Loucy (cell line): ENCODE results near the gene BDP1.
"Not testable (repeated sequence)": the region's sequence is repeated elsewhere in the genome, so short reads cannot be mapped to it uniquely, and the experiment has no call there.

Source experiments
- H2AFZ ChIP-seq: fragments of 200-600 bp; sonication (generic); 2 replicates; pipeline ENCODE4 v1.6.0; 2016; ENCODE audit warnings: antibody characterized with exemption, mild to moderate bottlenecking, low read length, moderate library complexity
- H3F3A ChIP-seq: fragments of 200-600 bp; 2 replicates; pipeline ENCODE4 v1.6.0; 2016; ENCODE audit warnings: antibody characterized with exemption, low read depth, mild to moderate bottlenecking
- H3K27me3 ChIP-seq: fragments of 200-600 bp; sonication (generic); 2 replicates; pipeline ENCODE4 v1.6.1; 2014; ENCODE audit warnings: low read length, mild to moderate bottlenecking; ENCODE audit not compliant: insufficient read depth, poor library complexity, severe bottlenecking
- H3K36me3 ChIP-seq: fragments of 200-600 bp; sonication (generic); 2 replicates; pipeline ENCODE4 v1.6.1; 2016; ENCODE audit warnings: low read length; ENCODE audit not compliant: insufficient read depth
- H3K4me1 ChIP-seq: fragments of 200-600 bp; sonication (generic); 2 replicates; pipeline ENCODE4 v1.5.1; 2014; ENCODE audit warnings: low read length, mild to moderate bottlenecking; ENCODE audit not compliant: insufficient read depth, poor library complexity, severe bottlenecking
- H3K4me2 ChIP-seq: fragments of 200-600 bp; sonication (generic); 2 replicates; pipeline ENCODE4 v1.6.0; 2014; ENCODE audit warnings: antibody characterized with exemption, low read length, low read depth, mild to moderate bottlenecking; ENCODE audit not compliant: poor library complexity, severe bottlenecking
- H3K4me3 ChIP-seq: fragments of 200-600 bp; sonication (generic); 2 replicates; pipeline ENCODE4 v1.5.1; 2014; ENCODE audit warnings: low read length, mild to moderate bottlenecking, mixed read lengths; ENCODE audit not compliant: poor library complexity, severe bottlenecking
- H3K79me2 ChIP-seq: fragments of 200-600 bp; sonication (generic); 2 replicates; pipeline ENCODE4 v1.6.1; 2014; ENCODE audit warnings: low read length; ENCODE audit not compliant: insufficient read depth
- H3K9ac ChIP-seq: fragments of 200-600 bp; sonication (generic); 2 replicates; pipeline ENCODE4 v1.6.0; 2014; ENCODE audit warnings: mild to moderate bottlenecking, low read depth, low read length, moderate library complexity; ENCODE audit not compliant: poor library complexity, severe bottlenecking
- H3K9me2 ChIP-seq: fragments of 200-600 bp; sonication (generic); replicated peaks from 2 replicates; pipeline ENCODE4 v1.6.1; 2016; ENCODE audit warnings: low read depth, low read length, mixed read lengths
- H3K9me3 ChIP-seq: fragments of 200-600 bp; sonication (generic); 2 replicates; pipeline ENCODE4 v1.6.1; 2014; ENCODE audit warnings: mild to moderate bottlenecking, antibody characterized with exemption, low read length, low read depth; ENCODE audit not compliant: insufficient read depth
- H4K20me1 ChIP-seq: fragments of 200-600 bp; sonication (generic); 2 replicates; pipeline ENCODE4 v1.6.0; 2014; ENCODE audit warnings: antibody characterized with exemption, low read length, mild to moderate bottlenecking; ENCODE audit not compliant: insufficient read depth, poor library complexity, severe bottlenecking
- EZH2phosphoT487 ChIP-seq: fragments of 200-600 bp; IDR thresholded peaks from 2 replicates; pipeline ENCODE4 v1.6.1; 2018; ENCODE audit warnings: antibody characterized with exemption, mild to moderate bottlenecking, moderate library complexity, borderline replicate concordance
- TF ChIP-seq, protein P1 (sequence below): fragments of 200-600 bp; sonication (generic); conservative IDR thresholded peaks from 2 replicates; pipeline ENCODE4 v1.5.1; 2014; ENCODE audit warnings: mild to moderate bottlenecking, antibody characterized with exemption, low read length

BDP1 gene

DNA sequence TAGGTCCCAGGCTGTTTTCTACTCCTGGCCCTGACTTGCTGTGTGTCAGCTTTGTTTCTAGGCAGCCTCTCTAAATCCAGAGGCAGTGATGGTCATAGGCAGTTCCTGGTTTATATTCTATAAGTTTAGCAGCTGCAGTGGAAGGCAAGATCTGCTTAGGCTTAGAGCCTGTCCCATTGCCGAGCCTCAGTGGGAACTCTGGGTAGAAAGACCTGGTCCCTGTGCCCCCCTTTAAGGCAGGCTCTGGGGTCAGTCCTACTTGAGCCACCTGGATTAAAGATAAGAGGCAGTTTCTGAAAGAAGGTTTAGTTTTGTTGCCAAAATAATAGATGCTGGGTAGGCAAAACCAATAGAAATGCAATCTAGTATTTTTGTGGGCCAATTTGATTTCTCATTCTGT is 145.3 kb downstream of the BDP1 start:
- Histone ChIP-seq H4K20me1 (no peaks in the 10 kb centered on the region), H3K27me3 (no peaks in the 10 kb centered on the region), H3K36me3 (peaks cover 50% of the 10 kb centered on the region), H2AFZ (peak overlapping the region; percentile 4; the same call in 1 of the 2 replicates), H3K4me2 (peak overlapping the region; percentile 77), H3K4me3 (peak overlapping the region; percentile 70), H3K9me3 (no peaks in the 10 kb centered on the region), H3K79me2 (peaks cover 18% of the 10 kb centered on the region; the same call in 1 of the 2 replicates), H3F3A (peaks cover 30% of the 10 kb centered on the region), H3K4me1 (peaks cover 44% of the 10 kb centered on the region), H3K9me2 (no peaks in the 10 kb centered on the region), H3K9ac (peak overlapping the region; percentile 78)
- TF ChIP-seq, protein P1, sequence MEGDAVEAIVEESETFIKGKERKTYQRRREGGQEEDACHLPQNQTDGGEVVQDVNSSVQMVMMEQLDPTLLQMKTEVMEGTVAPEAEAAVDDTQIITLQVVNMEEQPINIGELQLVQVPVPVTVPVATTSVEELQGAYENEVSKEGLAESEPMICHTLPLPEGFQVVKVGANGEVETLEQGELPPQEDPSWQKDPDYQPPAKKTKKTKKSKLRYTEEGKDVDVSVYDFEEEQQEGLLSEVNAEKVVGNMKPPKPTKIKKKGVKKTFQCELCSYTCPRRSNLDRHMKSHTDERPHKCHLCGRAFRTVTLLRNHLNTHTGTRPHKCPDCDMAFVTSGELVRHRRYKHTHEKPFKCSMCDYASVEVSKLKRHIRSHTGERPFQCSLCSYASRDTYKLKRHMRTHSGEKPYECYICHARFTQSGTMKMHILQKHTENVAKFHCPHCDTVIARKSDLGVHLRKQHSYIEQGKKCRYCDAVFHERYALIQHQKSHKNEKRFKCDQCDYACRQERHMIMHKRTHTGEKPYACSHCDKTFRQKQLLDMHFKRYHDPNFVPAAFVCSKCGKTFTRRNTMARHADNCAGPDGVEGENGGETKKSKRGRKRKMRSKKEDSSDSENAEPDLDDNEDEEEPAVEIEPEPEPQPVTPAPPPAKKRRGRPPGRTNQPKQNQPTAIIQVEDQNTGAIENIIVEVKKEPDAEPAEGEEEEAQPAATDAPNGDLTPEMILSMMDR: no peak
- TF ChIP-seq EZH2phosphoT487: no peak

- Histone ChIP-seq H3K9ac (peak overlapping the region; percentile 78), H3K9me2 (no peaks in the 10 kb centered on the region), H3K79me2 (peaks cover 13% of the 10 kb centered on the region; the same call in 1 of the 2 replicates), H4K20me1 (no peaks in the 10 kb centered on the region), H3K9me3 (no peaks in the 10 kb centered on the region), H3K27me3 (no peaks in the 10 kb centered on the region), H2AFZ (peak overlapping the region; percentile 15; the same call in 1 of the 2 replicates), H3K4me3 (peak overlapping the region; percentile 70), H3F3A (peaks cover 30% of the 10 kb centered on the region), H3K4me1 (peaks cover 44% of the 10 kb centered on the region), H3K4me2 (peak overlapping the region; percentile 77), H3K36me3 (peaks cover 44% of the 10 kb centered on the region)
- no peak for TF ChIP-seq EZH2phosphoT487
- TF ChIP-seq, protein P1: peak; percentile 91
These were observed 146.0 kb downstream of the BDP1 start for GRCh38 chr5:71601222-71602026.

DNA sequence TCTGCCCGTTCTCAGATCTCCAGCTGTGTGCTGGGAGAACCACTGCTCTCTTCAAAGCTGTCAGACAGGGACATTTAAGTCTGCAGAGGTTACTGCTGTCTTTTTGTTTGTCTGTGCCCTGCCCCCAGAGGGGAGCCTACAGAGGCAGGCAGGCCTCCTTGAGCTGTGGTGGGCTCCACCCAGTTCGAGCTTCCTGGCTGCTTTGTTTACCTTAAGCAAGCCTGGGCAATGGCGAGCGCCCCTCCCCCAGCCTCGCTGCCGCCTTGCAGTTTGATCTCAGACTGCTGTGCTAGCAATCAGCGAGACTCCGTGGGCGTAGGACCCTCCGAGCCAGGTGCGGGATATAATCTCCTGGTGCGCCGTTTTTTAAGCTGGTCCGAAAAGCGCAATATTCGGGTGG is 154.5 kb downstream of the BDP1 start:
- not testable (repeated sequence) for H3K9ac ChIP-seq, H4K20me1 ChIP-seq, H3K4me2 ChIP-seq, H3K9me2 ChIP-seq, H2AFZ ChIP-seq, H3K4me3 ChIP-seq, H3K27me3 ChIP-seq, H3F3A ChIP-seq, H3K79me2 ChIP-seq, H3K4me1 ChIP-seq, H3K9me3 ChIP-seq
- peaks cover 29% of the 10 kb centered on the region; the same call in 1 of the 2 replicates for H3K36me3 ChIP-seq
